Subcutaneous adipose tissue (tissue), 4 donors: ENCODE results near the gene MICU1. TPM values are rescaled to one million over a fixed set of nuclear protein-coding genes. Genes with fewer than 3 reads are reported as not detected.

Experiments
- CTCF ChIP-seq: fragments of 450-650 bp; IDR thresholded peaks from one replicate; pipeline ENCODE4 v1.5.1; 2016; ENCODE audit warnings: low read depth, mild to moderate bottlenecking, control low read depth, antibody characterized with exemption, moderate library complexity
- total RNA-seq, 4 donors: library from RNA; depleted of rRNA; stranded (reverse); fragments of >200 nt; gene quantifications; one replicate each; pipeline ENCODE4 v1.1.0, GENCODE V29; 2016

MICU1 gene
- total RNA-seq, 4 donors from 2014 or later = 26.9 to 42.5 (median 34.9) TPM

GRCh38 chr10:72505435-72505834 is 120.4 kb downstream of the MICU1 start:
- no peak for TF ChIP-seq CTCF

- no peak for TF ChIP-seq CTCF
These were observed 122.0 kb downstream of the MICU1 start for GRCh38 chr10:72503694-72504438.

DNA sequence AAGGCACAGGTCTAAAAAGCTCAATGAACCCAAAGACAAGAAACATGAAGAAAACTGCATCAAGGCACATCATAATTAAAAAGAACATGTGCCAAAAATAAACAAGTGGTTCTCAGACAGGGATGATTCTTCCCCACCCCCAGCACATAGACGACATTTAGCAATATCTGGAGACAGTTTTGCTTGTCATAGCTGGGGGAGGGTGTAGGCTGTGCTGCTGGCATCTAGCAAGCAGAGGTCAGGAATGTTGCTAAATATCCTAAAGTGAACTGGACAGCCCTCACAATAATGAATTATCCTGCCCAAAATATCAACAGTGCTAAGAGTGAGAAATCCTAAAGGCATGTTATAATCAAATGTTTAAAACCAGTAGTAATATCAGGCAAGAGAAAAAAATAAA is 122.6 kb downstream of the MICU1 start:
- TF ChIP-seq CTCF = no peak

DNA sequence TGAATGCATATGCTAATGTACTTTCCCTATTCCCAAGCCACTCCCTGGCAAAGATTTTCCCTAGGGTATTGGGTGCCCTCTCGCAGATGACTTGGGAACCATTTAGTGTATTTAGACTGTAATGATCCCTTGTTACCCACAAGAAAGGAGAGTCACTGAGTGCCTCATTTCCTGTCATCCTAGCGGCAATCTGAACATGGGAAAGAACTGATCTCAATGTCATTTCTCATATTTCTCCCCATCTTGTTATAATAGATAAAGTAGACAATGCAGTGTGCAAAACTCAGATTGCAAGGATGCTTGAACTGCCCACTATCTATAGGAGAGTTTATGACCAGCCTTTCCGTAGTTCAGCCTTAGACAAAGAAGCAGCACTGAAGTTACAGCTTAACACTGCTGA is 123.3 kb downstream of the MICU1 start:
- TF ChIP-seq CTCF = no peak

GRCh38 chr10:72499701-72500100 is 126.2 kb downstream of the MICU1 start:
- TF ChIP-seq CTCF = no peak

DNA sequence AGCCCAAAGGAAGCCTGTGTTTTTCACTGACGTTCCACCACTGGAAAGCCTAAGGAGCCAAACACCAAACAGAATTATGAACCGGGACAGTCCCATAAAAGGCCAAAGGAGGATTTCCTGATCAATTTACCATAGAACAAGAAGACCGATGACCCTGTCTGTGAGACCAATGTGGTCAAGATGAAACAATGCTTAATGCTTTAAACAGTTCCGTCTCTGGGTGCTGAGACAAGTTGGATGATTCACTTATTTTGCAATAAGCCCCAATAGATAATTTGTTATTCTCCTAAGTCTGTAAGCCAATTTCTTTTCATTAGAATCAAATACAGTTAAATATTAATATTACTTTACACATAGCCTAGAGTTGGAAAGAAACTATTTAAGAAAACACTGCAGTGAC is 134.9 kb downstream of the MICU1 start:
- TF ChIP-seq CTCF = no peak

DNA sequence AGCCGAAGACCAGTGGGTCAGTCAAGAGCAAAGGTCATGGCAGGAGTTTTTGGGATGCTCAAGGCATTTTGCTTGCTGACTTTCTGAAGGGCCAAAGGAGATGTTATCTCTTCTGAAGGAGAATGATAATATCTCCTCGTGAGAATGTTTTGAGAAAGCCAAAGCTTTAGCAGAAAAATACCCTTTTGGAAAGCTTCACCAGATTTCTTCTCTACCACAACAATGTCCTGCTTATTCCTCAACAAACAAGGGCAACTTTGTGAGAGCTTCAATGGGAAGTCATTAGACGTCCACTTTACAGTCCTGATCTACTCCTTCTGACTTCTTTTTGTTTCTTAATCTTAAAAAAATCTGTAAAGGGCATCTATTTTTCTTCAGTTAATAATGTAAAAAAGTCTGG is 138.4 kb downstream of the MICU1 start:
- TF ChIP-seq CTCF = no peak
